Hepatocyte (in vitro differentiated cells): Measurements from ENCODE around the gene IL22RA2. TPM values are rescaled to one million over a fixed set of nuclear protein-coding genes. Genes with fewer than 3 reads are reported as not detected.
A peak's percentile ranks its signal among the peaks of the same experiment; 100 is the strongest.

Source experiments
- DNase-seq: peaks from one replicate; pipeline ENCODE4 v3.0.0-alpha.2; 2016; ENCODE audit warnings: low spot score
- H2AFZ ChIP-seq: fragments of 200-600 bp; sonication (generic); 2 replicates; pipeline ENCODE4 v1.6.0; 2016; ENCODE audit warnings: antibody characterized with exemption, mild to moderate bottlenecking
- H3K27ac ChIP-seq: fragments of 200-600 bp; sonication (generic); 2 replicates; pipeline ENCODE4 v1.5.1; 2016; ENCODE audit warnings: mild to moderate bottlenecking
- H3K27me3 ChIP-seq: fragments of 200-600 bp; sonication (generic); 2 replicates; pipeline ENCODE4 v1.6.1; 2016
- H3K36me3 ChIP-seq: fragments of 200-600 bp; sonication (generic); replicated peaks from 2 replicates; pipeline ENCODE4 v1.5.1; 2016; ENCODE audit warnings: low read depth; ENCODE audit not compliant: insufficient read depth
- H3K4me1 ChIP-seq: fragments of 200-600 bp; sonication (generic); 2 replicates; pipeline ENCODE4 v1.5.1; 2016; ENCODE audit warnings: mild to moderate bottlenecking, moderate library complexity; ENCODE audit not compliant: insufficient read depth
- H3K4me2 ChIP-seq: fragments of 200-600 bp; sonication (generic); 2 replicates; pipeline ENCODE4 v1.6.0; 2016
- H3K4me3 ChIP-seq: fragments of 200-600 bp; sonication (generic); 2 replicates; pipeline ENCODE4 v1.5.1; 2016; ENCODE audit warnings: mild to moderate bottlenecking
- H3K79me2 ChIP-seq: fragments of 200-600 bp; sonication (generic); 2 replicates; pipeline ENCODE4 v1.6.0; 2017; ENCODE audit warnings: mild to moderate bottlenecking
- H3K9me2 ChIP-seq: fragments of 200-600 bp; sonication (generic); replicated peaks from 2 replicates; pipeline ENCODE4 v1.6.0; 2017; ENCODE audit warnings: mild to moderate bottlenecking; ENCODE audit not compliant: insufficient read depth
- H3K9me3 ChIP-seq: fragments of 200-600 bp; sonication (generic); 2 replicates; pipeline ENCODE4 v1.5.1; 2016; ENCODE audit warnings: low read depth, mild to moderate bottlenecking
- H4K20me1 ChIP-seq: fragments of 200-600 bp; sonication (generic); 2 replicates; pipeline ENCODE4 v1.6.0; 2016; ENCODE audit warnings: mild to moderate bottlenecking; ENCODE audit not compliant: insufficient read depth, poor library complexity, severe bottlenecking
- EZH2 ChIP-seq: fragments of 200-600 bp; sonication (generic); IDR thresholded peaks from 2 replicates; pipeline ENCODE4 v1.6.1; 2016; ENCODE audit warnings: antibody characterized with exemption, mild to moderate bottlenecking, borderline replicate concordance
- EZH2phosphoT487 ChIP-seq: fragments of 200-600 bp; sonication (generic); IDR thresholded peaks from one replicate; pipeline ENCODE4 v1.6.1; 2018; ENCODE audit warnings: antibody characterized with exemption, mild to moderate bottlenecking, low read depth, moderate library complexity; ENCODE audit not compliant: unreplicated experiment, severe bottlenecking
- whole genome bisulfite sequencing: methylation state at CpG from one replicate; pipeline ENCODE4 v1.1.6; 2016; ENCODE audit warnings: low lambda C conversion rate; ENCODE audit errors: missing lambda C conversion rate; 5-methylcytosine and 5-hydroxymethylcytosine counted together
- polyA plus RNA-seq: library from polyadenylated mRNA; unstranded; fragments of >200 nt; fragmentation: Nextera tagmentation; extraction: Ambion mirVana; gene quantifications from 2 replicates; pipeline ENCODE4 v1.2.1, GENCODE V29; 2016
- total RNA-seq: library from RNA; depleted of rRNA; stranded (reverse); fragments of >200 nt; gene quantifications from 2 replicates; pipeline ENCODE4 v1.2.3, GENCODE V29; 2014
- TF ChIP-seq, protein P1 (sequence below): fragments of 200-600 bp; sonication (generic); IDR thresholded peaks from 2 replicates; pipeline ENCODE4 v1.5.1; 2016; ENCODE audit warnings: antibody characterized with exemption, mild to moderate bottlenecking; ENCODE audit not compliant: poor library complexity

The IL22RA2 gene
- total and polyA plus RNA-seq, 2 experiments from 2014 or later, result not detected

- H3K36me3 ChIP-seq, result no peaks in the 10 kb centered on the region
- no peaks in the 10 kb centered on the region for H3K9me2 ChIP-seq
- 37% methylated on average over 5 of the region's 5 CpGs for WGBS
- H3K4me3 ChIP-seq, result no peak overlapping the region
- no peaks in the 10 kb centered on the region for H3K79me2 ChIP-seq
- no peak overlapping the region for H3K27ac ChIP-seq
- no peaks in the 10 kb centered on the region for H3K27me3 ChIP-seq
- no peak overlapping the region for H2AFZ ChIP-seq
- H4K20me1 ChIP-seq, result no peaks in the 10 kb centered on the region
- H3K4me1 ChIP-seq, result no peaks in the 10 kb centered on the region
- H3K9me3 ChIP-seq, result no peaks in the 10 kb centered on the region
- TF ChIP-seq EZH2, result no peak
- TF ChIP-seq, protein P1, sequence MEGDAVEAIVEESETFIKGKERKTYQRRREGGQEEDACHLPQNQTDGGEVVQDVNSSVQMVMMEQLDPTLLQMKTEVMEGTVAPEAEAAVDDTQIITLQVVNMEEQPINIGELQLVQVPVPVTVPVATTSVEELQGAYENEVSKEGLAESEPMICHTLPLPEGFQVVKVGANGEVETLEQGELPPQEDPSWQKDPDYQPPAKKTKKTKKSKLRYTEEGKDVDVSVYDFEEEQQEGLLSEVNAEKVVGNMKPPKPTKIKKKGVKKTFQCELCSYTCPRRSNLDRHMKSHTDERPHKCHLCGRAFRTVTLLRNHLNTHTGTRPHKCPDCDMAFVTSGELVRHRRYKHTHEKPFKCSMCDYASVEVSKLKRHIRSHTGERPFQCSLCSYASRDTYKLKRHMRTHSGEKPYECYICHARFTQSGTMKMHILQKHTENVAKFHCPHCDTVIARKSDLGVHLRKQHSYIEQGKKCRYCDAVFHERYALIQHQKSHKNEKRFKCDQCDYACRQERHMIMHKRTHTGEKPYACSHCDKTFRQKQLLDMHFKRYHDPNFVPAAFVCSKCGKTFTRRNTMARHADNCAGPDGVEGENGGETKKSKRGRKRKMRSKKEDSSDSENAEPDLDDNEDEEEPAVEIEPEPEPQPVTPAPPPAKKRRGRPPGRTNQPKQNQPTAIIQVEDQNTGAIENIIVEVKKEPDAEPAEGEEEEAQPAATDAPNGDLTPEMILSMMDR, result peak; percentile 82
- TF ChIP-seq EZH2phosphoT487, result no peak
- H3K4me2 ChIP-seq, result no peak overlapping the region
- DNase-seq, result peak; percentile 83
These were observed 78.9 kb downstream of the IL22RA2 start for GRCh38 chr6:137094411-137095008.

Other genes starting within 250 kb of the IL22RA2 start
- 0.32 and 0.63 TPM in 2 replicates for gene IL20RA, start 128.7 kb downstream of the IL22RA2 start, total RNA-seq
- gene IL20RA, start 128.7 kb downstream of the IL22RA2 start, polyA plus RNA-seq, result 0.52 TPM in 1 of 2 replicates, not detected in the other
- gene IFNGR1, start 45.7 kb upstream of the IL22RA2 start, total RNA-seq, result 123 and 127 TPM in 2 replicates
- 78.8 and 83.6 TPM in 2 replicates for gene IFNGR1, start 45.7 kb upstream of the IL22RA2 start, polyA plus RNA-seq